Gastroesophageal sphincter (tissue), 4 donors: ENCODE results near the gene EXD3. TPM values are rescaled to one million over a fixed set of nuclear protein-coding genes. Genes with fewer than 3 reads are reported as not detected.
"Not testable (repeated sequence)": the region's sequence is repeated elsewhere in the genome, so short reads cannot be mapped to it uniquely, and the experiment has no call there.

Source experiments
- ATAC-seq: fragments of 150-250 bp; one replicate; pipeline ENCODE4 v1.9.1; 2016; ENCODE audit warnings: mild to moderate bottlenecking, moderate library complexity
- H3K27ac ChIP-seq, 4 donors: fragments of 200-600 bp; sonication (generic) in 3 of 4; 1 replicate in 3 of 4; 2 replicates in 1 of 4; pipeline ENCODE4 v1.5.1; 2016 to 2019
- H3K27me3 ChIP-seq: fragments of 200-600 bp; sonication (generic); one replicate; pipeline ENCODE4 v1.5.1; 2019
- H3K36me3 ChIP-seq, 2 donors: fragments of 200-600 bp; sonication (generic); one replicate each; pipeline ENCODE4 v1.5.1; 2019; ENCODE audit warnings: control low read depth in 1 of 2
- H3K4me1 ChIP-seq, 3 donors: fragments of 200-600 bp; sonication (generic); 1 replicate in 2 of 3; 2 replicates in 1 of 3; pipeline ENCODE4 v1.5.1; 2016 to 2019; ENCODE audit warnings: control low read depth in 2 of 3
- H3K4me3 ChIP-seq, 2 donors: fragments of 200-600 bp; sonication (generic); one replicate each; pipeline ENCODE4 v1.5.1; 2019; ENCODE audit warnings: mild to moderate bottlenecking in 1 of 2, moderate library complexity in 1 of 2
- H3K9me3 ChIP-seq, 3 donors: fragments of 200-600 bp; sonication (generic); one replicate each; pipeline ENCODE4 v1.5.1; 2017 to 2019; ENCODE audit warnings: control low read depth in 2 of 3
- CTCF ChIP-seq, 4 experiments: fragments of 200-600 bp in 2 of 4; fragments of 450-650 bp in 2 of 4; sonication (generic) in 1 of 4; IDR thresholded peaks; one replicate each; pipeline ENCODE4 v1.5.1; 2017 to 2019; ENCODE audit warnings: antibody characterized with exemption in 4 of 4, mild to moderate bottlenecking in 2 of 4, moderate library complexity in 2 of 4
- EP300 ChIP-seq: sonication (generic); formaldehyde crosslinking; IDR thresholded peaks from one replicate; pipeline ENCODE4 v1.6.1; 2017; ENCODE audit warnings: antibody characterized with exemption, mild to moderate bottlenecking
- POLR2A ChIP-seq, 2 donors: fragments of 450-650 bp; IDR thresholded peaks; one replicate each; pipeline ENCODE4 v1.6.1; 2017; ENCODE audit warnings: antibody characterized with exemption in 2 of 2, mild to moderate bottlenecking in 2 of 2, moderate library complexity in 1 of 2
- POLR2AphosphoS5 ChIP-seq: sonication (generic); formaldehyde crosslinking; IDR thresholded peaks from one replicate; pipeline ENCODE4 v1.6.1; 2017; ENCODE audit warnings: antibody characterized with exemption
- WGBS, 2 donors: methylation state at CpG; one replicate each; pipeline ENCODE4 v1.1.5; 2018; ENCODE audit warnings: low coverage in 1 of 2; 5-methylcytosine and 5-hydroxymethylcytosine counted together
- total RNA-seq, 4 donors: library from RNA; depleted of rRNA; stranded (reverse); fragments of >200 nt; gene quantifications; one replicate each; pipeline ENCODE4 v1.1.0, GENCODE V29; 2016

Gene EXD3
- total RNA-seq, 4 donors from 2014 or later: 3.7 to 29.7 (median 10.9) TPM

- H3K9me3 ChIP-seq: no peaks in the 10 kb centered on the region
- ATAC-seq: no peak
- peaks cover 0 to 20% of the 10 kb centered on the region in 2 donors for H3K36me3 ChIP-seq
- no peak overlapping the region for H3K4me3 ChIP-seq
- H3K27me3 ChIP-seq: no peaks in the 10 kb centered on the region
- TF ChIP-seq CTCF (IDR thresholded peaks at IDR 0.05): no peak
- no peak for TF ChIP-seq EP300
- no peak for TF ChIP-seq POLR2A (IDR thresholded peaks at IDR 0.05)
- no peak for TF ChIP-seq POLR2AphosphoS5
- H3K4me1 ChIP-seq: no peaks in the 10 kb centered on the region
- no peak overlapping the region for H3K27ac ChIP-seq
- 80 to 84% methylated on average over 1 to 7 of the region's 12 CpGs for WGBS, 2 donors
Observed at GRCh38 chr9:137379761-137380161, 43.2 kb downstream of the EXD3 start.

GRCh38 chr9:137378688-137379410 lies 44.1 kb downstream of the EXD3 start:
- WGBS, 2 donors: 94 to 100% methylated on average over 3 to 13 of the region's 37 CpGs
- H3K9me3 ChIP-seq, ATAC-seq: not testable (repeated sequence)

GRCh38 chr9:137376386-137376785 lies 46.6 kb downstream of the EXD3 start:
- no peaks in the 10 kb centered on the region for H3K27me3 ChIP-seq
- H3K36me3 ChIP-seq: peaks cover 0 to 44% of the 10 kb centered on the region in 2 donors
- H3K4me1 ChIP-seq: no peaks in the 10 kb centered on the region
- 90 to 96% methylated on average over 8 to 11 of the region's 12 CpGs for WGBS, 2 donors
- no peaks in the 10 kb centered on the region for H3K9me3 ChIP-seq
- H3K4me3 ChIP-seq: no peak overlapping the region
- H3K27ac ChIP-seq: no peak overlapping the region
- ATAC-seq: no peak
- TF ChIP-seq POLR2A (IDR thresholded peaks at IDR 0.05) (no peak), CTCF (IDR thresholded peaks at IDR 0.05) (no peak)

More at GRCh38 chr9:137378688-137379410, 44.1 kb downstream of the EXD3 start:
- H3K4me3 ChIP-seq, H3K4me1 ChIP-seq, H3K27me3 ChIP-seq, H3K27ac ChIP-seq: not testable (repeated sequence)
- H3K36me3 ChIP-seq: peaks cover 0 to 27% of the 10 kb centered on the region in 2 donors

GRCh38 chr9:137375321-137376058 lies 47.5 kb downstream of the EXD3 start:
- WGBS, 2 donors: 96 to 98% methylated on average over 3 to 9 of the region's 11 CpGs
- H3K4me1 ChIP-seq: no peaks in the 10 kb centered on the region
- no peaks in the 10 kb centered on the region for H3K9me3 ChIP-seq
- peaks cover 0 to 51% of the 10 kb centered on the region in 2 donors for H3K36me3 ChIP-seq
- TF ChIP-seq CTCF (IDR thresholded peaks at IDR 0.05) (no peak), EP300 (no peak), POLR2AphosphoS5 (no peak), POLR2A (IDR thresholded peaks at IDR 0.05) (no peak)
- H3K27ac ChIP-seq: no peak overlapping the region
- no peak overlapping the region for H3K4me3 ChIP-seq
- H3K27me3 ChIP-seq: no peaks in the 10 kb centered on the region
- ATAC-seq: no peak

- no peak for TF ChIP-seq EP300
- no peak for TF ChIP-seq POLR2AphosphoS5
- TF ChIP-seq POLR2A (IDR thresholded peaks at IDR 0.05): no peak
- TF ChIP-seq CTCF (IDR thresholded peaks at IDR 0.05): no peak
- H3K36me3 ChIP-seq: peaks cover 0 to 56% of the 10 kb centered on the region in 2 donors
- 96% methylated on average over 11 of the region's 37 CpGs; no CpG with 5 or more reads in 1 of the 2 donors for WGBS, 2 donors
- H3K4me1 ChIP-seq: peaks cover 0 to under 1% (median 0%) of the 10 kb centered on the region in 3 donors
- ATAC-seq: no peak
- no peak overlapping the region for H3K4me3 ChIP-seq
- no peaks in the 10 kb centered on the region for H3K9me3 ChIP-seq
- H3K27ac ChIP-seq: no peak overlapping the region
- H3K27me3 ChIP-seq: no peaks in the 10 kb centered on the region
Observed at GRCh38 chr9:137374131-137374845, 48.7 kb downstream of the EXD3 start.
